Measurements from ENCODE around the gene USP2.
A peak's percentile ranks its signal among the peaks of the same experiment; 100 is the strongest.

USP2 gene

DNA sequence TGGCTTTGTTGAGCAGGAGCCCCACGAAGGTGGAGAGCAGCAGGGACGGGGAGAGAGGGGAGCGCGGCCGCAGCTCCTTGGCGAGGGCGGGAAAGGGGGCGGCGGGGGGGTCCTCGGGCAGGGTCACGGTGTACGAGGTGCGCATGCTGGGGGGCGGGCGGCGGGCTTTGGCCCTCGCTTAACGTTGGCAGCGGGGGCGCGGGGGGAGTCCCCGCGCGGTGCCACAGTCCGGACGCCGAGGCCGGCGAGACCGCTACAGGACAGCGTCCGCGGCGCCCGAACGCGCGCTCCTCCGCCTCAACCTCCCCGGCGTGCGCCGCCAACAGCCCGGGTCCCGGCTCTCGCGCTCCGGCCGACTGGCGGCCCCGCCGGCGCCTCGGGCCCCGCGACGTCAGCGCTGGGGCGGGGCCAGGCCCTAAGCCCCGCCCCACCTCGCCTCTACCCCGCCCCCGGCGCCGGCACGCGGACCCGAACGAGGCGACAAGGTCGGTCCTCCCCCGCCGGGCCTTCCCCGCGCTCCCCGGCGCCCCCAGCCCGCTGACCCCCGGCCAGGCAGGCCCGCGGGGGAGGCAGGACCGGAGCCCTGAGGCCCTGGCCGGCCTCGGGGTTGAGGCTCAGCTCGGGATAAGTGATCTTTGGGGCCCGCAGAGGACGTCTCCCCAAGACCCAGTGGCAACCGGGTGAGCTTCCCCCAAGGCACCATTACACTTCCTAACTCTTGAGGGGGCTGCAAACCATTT lies 17.5 kb downstream of the USP2 start:
- H2AFZ ChIP-seq (ENCODE audit: low read depth, low read length), result peak overlapping the region; percentile 37
- H2BK15ac ChIP-seq (ENCODE audit: low read depth, poor library complexity, severe bottlenecking), result peak overlapping the region; percentile 83
- no peak overlapping the region for H3K9ac ChIP-seq (ENCODE audit: low read length)
- H3K4me1 ChIP-seq (ENCODE audit: control insufficient read depth, insufficient read depth, low read depth, low read length), result peaks cover 25% of the 10 kb centered on the region
- no peak overlapping the region for H2AK5ac ChIP-seq (ENCODE audit: low read length, severe bottlenecking)
- H3K23ac ChIP-seq (ENCODE audit: low read length in 2 of 2), result peak overlapping the region in 1 of 2 experiments; percentile 75
- no peak overlapping the region for H2BK5ac ChIP-seq (ENCODE audit: low read depth, low read length, poor library complexity, severe bottlenecking)
- peak overlapping the region in 1 of 2 experiments; percentile 82 for H3K18ac ChIP-seq (ENCODE audit: low read depth in 1 of 2, low read length in 2 of 2)
- H3K27me3 ChIP-seq (ENCODE audit: control insufficient read depth in 1 of 2, insufficient read depth in 1 of 2, low read length in 2 of 2), result peaks cover 20 to 63% of the 10 kb centered on the region in 2 experiments
- H3K4ac ChIP-seq (ENCODE audit: low read depth in 1 of 2, low read length in 2 of 2), result no peak overlapping the region
- H3K79me1 ChIP-seq (replicated peaks; ENCODE audit: low read length, poor library complexity, severe bottlenecking), result no peaks in the 10 kb centered on the region
- H4K91ac ChIP-seq (ENCODE audit: low read length), result no peak overlapping the region
- no peak overlapping the region for H3K27ac ChIP-seq (ENCODE audit: low read length, poor library complexity, severe bottlenecking)
- H3K4me2 ChIP-seq (ENCODE audit: low read length, poor library complexity, severe bottlenecking), result peak overlapping the region; percentile 83
- no peak overlapping the region for H2BK120ac ChIP-seq (ENCODE audit: low read depth, low read length)
- peak overlapping the region; percentile 47 to 49 for H3K4me3 ChIP-seq (ENCODE audit: insufficient read depth in 1 of 2, low read depth in 1 of 2, low read length in 2 of 2)
- H2BK12ac ChIP-seq (ENCODE audit: low read length in 2 of 2), result no peak overlapping the region
- no peaks in the 10 kb centered on the region for H3K36me3 ChIP-seq (ENCODE audit: control insufficient read depth in 1 of 2, insufficient read depth in 2 of 2, low read depth in 1 of 2, low read length in 2 of 2)
- H3K9me3 ChIP-seq (ENCODE audit: control insufficient read depth, low read length), result no peaks in the 10 kb centered on the region
- H4K8ac ChIP-seq (ENCODE audit: low read length), result no peak overlapping the region
- DNase-seq, result no peak
- 19% methylated on average over 27 of the region's 88 CpGs for WGBS
- H3K14ac ChIP-seq (ENCODE audit: low read length in 2 of 2), result no peak overlapping the region

- DNase-seq, result no peak
- Histone ChIP-seq H2BK120ac (ENCODE audit: low read depth, low read length) (no peak overlapping the region), H3K27ac (ENCODE audit: low read length, poor library complexity, severe bottlenecking) (no peak overlapping the region), H3K9me3 (ENCODE audit: control insufficient read depth, low read length) (no peaks in the 10 kb centered on the region), H3K36me3 (ENCODE audit: control insufficient read depth in 1 of 2, insufficient read depth in 2 of 2, low read depth in 1 of 2, low read length in 2 of 2) (no peaks in the 10 kb centered on the region), H3K9ac (ENCODE audit: low read length) (no peak overlapping the region), H3K18ac (ENCODE audit: low read depth in 1 of 2, low read length in 2 of 2) (peak overlapping the region in 1 of 2 experiments; percentile 41), H3K79me1 (replicated peaks; ENCODE audit: low read length, poor library complexity, severe bottlenecking) (no peaks in the 10 kb centered on the region), H3K4me2 (ENCODE audit: low read length, poor library complexity, severe bottlenecking) (no peak overlapping the region), H3K4ac (ENCODE audit: low read depth in 1 of 2, low read length in 2 of 2) (no peak overlapping the region), H4K91ac (ENCODE audit: low read length) (peak overlapping the region; percentile 18), H3K14ac (ENCODE audit: low read length in 2 of 2) (no peak overlapping the region), H3K4me1 (ENCODE audit: control insufficient read depth, insufficient read depth, low read depth, low read length) (peaks cover 25% of the 10 kb centered on the region), H3K23ac (ENCODE audit: low read length in 2 of 2) (peak overlapping the region in 1 of 2 experiments; percentile 75), H3K27me3 (ENCODE audit: control insufficient read depth in 1 of 2, insufficient read depth in 1 of 2, low read length in 2 of 2) (peaks cover 20 to 57% of the 10 kb centered on the region in 2 experiments), H3K4me3 (ENCODE audit: insufficient read depth in 1 of 2, low read depth in 1 of 2, low read length in 2 of 2) (no peak overlapping the region), H2AK5ac (ENCODE audit: low read length, severe bottlenecking) (no peak overlapping the region), H2BK5ac (ENCODE audit: low read depth, low read length, poor library complexity, severe bottlenecking) (no peak overlapping the region), H2BK15ac (ENCODE audit: low read depth, poor library complexity, severe bottlenecking) (peak overlapping the region; percentile 83), H2BK12ac (ENCODE audit: low read length in 2 of 2) (no peak overlapping the region), H4K8ac (ENCODE audit: low read length) (no peak overlapping the region), H2AFZ (ENCODE audit: low read depth, low read length) (no peak overlapping the region)
- WGBS, result 60% methylated on average over 39 of the region's 44 CpGs
Observed at GRCh38 chr11:119363081-119363850, 18.2 kb downstream of the USP2 start.

- 94% methylated on average over 5 of the region's 5 CpGs for WGBS
- no peak overlapping the region for H3K27ac ChIP-seq (ENCODE audit: low read length, poor library complexity, severe bottlenecking)
Observed at GRCh38 chr11:119362741-119363080, 18.8 kb downstream of the USP2 start.

More at GRCh38 chr11:119362741-119363080, 18.8 kb downstream of the USP2 start:
- H2BK15ac ChIP-seq (ENCODE audit: low read depth, poor library complexity, severe bottlenecking), result peak overlapping the region; percentile 26
- H3K27me3 ChIP-seq (ENCODE audit: control insufficient read depth in 1 of 2, insufficient read depth in 1 of 2, low read length in 2 of 2), result peaks cover 24 to 54% of the 10 kb centered on the region in 2 experiments
- no peak for DNase-seq
- H3K4me1 ChIP-seq (ENCODE audit: control insufficient read depth, insufficient read depth, low read depth, low read length), result peaks cover 22% of the 10 kb centered on the region
- no peak overlapping the region for H3K23ac ChIP-seq (ENCODE audit: low read length in 2 of 2)
- H4K91ac ChIP-seq (ENCODE audit: low read length), result peak overlapping the region; percentile 18
- H2BK12ac ChIP-seq (ENCODE audit: low read length in 2 of 2), result no peak overlapping the region
- no peaks in the 10 kb centered on the region for H3K36me3 ChIP-seq (ENCODE audit: control insufficient read depth in 1 of 2, insufficient read depth in 2 of 2, low read depth in 1 of 2, low read length in 2 of 2)
- no peak overlapping the region for H3K4ac ChIP-seq (ENCODE audit: low read depth in 1 of 2, low read length in 2 of 2)
- H2AFZ ChIP-seq (ENCODE audit: low read depth, low read length), result no peak overlapping the region
- no peak overlapping the region for H3K4me2 ChIP-seq (ENCODE audit: low read length, poor library complexity, severe bottlenecking)
- H3K14ac ChIP-seq (ENCODE audit: low read length in 2 of 2), result no peak overlapping the region
- H3K18ac ChIP-seq (ENCODE audit: low read depth in 1 of 2, low read length in 2 of 2), result no peak overlapping the region
- H2AK5ac ChIP-seq (ENCODE audit: low read length, severe bottlenecking), result no peak overlapping the region
- no peak overlapping the region for H2BK5ac ChIP-seq (ENCODE audit: low read depth, low read length, poor library complexity, severe bottlenecking)
- H3K9ac ChIP-seq (ENCODE audit: low read length), result no peak overlapping the region
- H3K4me3 ChIP-seq (ENCODE audit: insufficient read depth in 1 of 2, low read depth in 1 of 2, low read length in 2 of 2), result no peak overlapping the region
- no peaks in the 10 kb centered on the region for H3K79me1 ChIP-seq (replicated peaks; ENCODE audit: low read length, poor library complexity, severe bottlenecking)
- no peaks in the 10 kb centered on the region for H3K9me3 ChIP-seq (ENCODE audit: control insufficient read depth, low read length)
- no peak overlapping the region for H2BK120ac ChIP-seq (ENCODE audit: low read depth, low read length)
- no peak overlapping the region for H4K8ac ChIP-seq (ENCODE audit: low read length)
